Measurements from ENCODE around the gene FCSK.

Gene FCSK

GRCh38 chr16:70476272-70477020 is 22.1 kb downstream of the FCSK start:
- DNase-seq (ENCODE audit: extremely low read depth in 1 of 2, low read depth in 1 of 2) = no peak

- DNase-seq (ENCODE audit: extremely low read depth in 1 of 2, low read depth in 1 of 2) = no peak
Observed at GRCh38 chr16:70478169-70478568, 23.8 kb downstream of the FCSK start.

DNA sequence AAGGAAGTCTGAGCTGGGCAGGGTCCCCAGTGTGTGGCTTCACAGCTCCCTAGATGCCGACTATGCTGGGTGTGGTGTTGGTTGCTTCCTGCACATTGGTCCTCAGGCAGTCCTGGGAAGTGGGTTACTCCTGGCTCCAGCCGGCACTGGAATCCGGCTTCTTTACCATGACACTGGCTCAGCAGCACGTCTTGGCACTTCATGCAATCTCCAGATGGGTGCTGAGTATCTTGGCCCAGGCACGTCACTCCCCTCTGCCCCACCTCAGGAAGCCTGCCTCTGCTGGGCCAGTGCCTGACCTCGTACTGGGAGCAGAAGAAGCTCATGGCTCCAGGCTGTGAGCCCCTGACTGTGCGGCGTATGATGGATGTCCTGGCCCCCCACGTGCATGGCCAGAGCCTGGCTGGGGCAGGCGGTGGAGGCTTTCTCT is 24.5 kb downstream of the FCSK start:
- DNase-seq (ENCODE audit: extremely low read depth in 1 of 2, low read depth in 1 of 2) = no peak

GRCh38 chr16:70480127-70481105 is 26.0 kb downstream of the FCSK start:
- no peak for DNase-seq (ENCODE audit: extremely low read depth in 1 of 2, low read depth in 1 of 2)

DNA sequence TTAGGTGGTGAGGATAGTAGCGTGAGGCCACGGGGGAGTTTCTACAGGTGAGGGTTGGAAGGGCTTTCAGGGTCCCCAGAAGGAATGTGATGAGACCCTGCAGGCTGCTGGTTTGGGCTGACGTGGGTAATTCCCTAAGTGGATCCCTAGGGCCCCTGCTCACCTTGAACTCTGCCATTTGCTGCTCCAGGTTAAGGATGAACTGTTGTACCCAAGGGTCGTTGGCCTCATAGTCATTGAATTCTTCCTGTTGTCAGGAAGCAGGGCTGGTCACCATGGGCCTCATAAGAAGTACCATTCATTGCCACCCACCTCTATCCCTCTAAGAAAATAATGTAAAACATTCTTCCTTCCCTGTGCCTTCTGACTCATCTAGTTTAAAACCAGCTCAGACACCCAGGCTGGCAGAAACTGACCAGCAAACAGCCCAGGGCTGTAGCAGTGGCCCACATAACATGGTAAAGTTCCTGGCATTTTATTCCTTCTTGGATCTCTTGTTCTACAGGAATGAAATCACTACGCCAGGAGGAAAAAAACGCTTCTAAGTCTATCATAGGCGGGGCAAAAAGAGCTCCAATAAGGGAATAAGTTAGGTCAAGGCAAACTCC is 27.6 kb downstream of the FCSK start:
- DNase-seq (ENCODE audit: extremely low read depth in 1 of 2, low read depth in 1 of 2) = no peak

GRCh38 chr16:70482624-70483023 is 28.2 kb downstream of the FCSK start:
- DNase-seq (ENCODE audit: extremely low read depth in 1 of 2, low read depth in 1 of 2) = no peak

GRCh38 chr16:70483426-70483825 is 29.0 kb downstream of the FCSK start:
- no peak for DNase-seq (ENCODE audit: extremely low read depth in 1 of 2, low read depth in 1 of 2)

GRCh38 chr16:70484867-70485266 is 30.5 kb downstream of the FCSK start:
- no peak for DNase-seq (ENCODE audit: extremely low read depth in 1 of 2, low read depth in 1 of 2)

DNA sequence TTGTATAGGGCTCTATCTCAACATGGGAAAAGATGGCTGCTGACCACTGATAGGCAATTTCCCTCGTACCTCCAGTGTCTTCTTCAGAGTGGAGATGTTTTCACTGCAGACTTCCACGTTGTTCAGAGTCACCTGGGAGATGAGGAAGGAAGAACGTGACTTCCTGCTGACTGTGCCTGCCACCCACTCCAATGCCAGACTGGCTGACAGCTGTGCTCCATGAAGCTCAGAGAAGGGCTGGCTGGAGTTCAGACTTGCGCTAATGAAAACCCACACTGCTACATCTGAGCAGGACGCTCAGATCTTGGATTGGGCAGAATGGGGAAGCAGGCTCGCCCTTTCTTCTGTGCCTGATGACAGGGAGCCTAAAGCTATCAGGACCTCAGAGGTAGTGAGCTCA is 35.9 kb downstream of the FCSK start:
- no peak for DNase-seq (ENCODE audit: extremely low read depth in 1 of 2, low read depth in 1 of 2)

GRCh38 chr16:70493802-70494201 is 39.4 kb downstream of the FCSK start:
- no peak for DNase-seq (ENCODE audit: extremely low read depth in 1 of 2, low read depth in 1 of 2)

GRCh38 chr16:70494202-70494770 is 39.9 kb downstream of the FCSK start:
- no peak for DNase-seq (ENCODE audit: extremely low read depth in 1 of 2, low read depth in 1 of 2)

GRCh38 chr16:70494777-70495176 is 40.4 kb downstream of the FCSK start:
- no peak for DNase-seq (ENCODE audit: extremely low read depth in 1 of 2, low read depth in 1 of 2)

GRCh38 chr16:70495425-70496182 is 41.2 kb downstream of the FCSK start:
- no peak for DNase-seq (ENCODE audit: extremely low read depth in 1 of 2, low read depth in 1 of 2)

- DNase-seq (ENCODE audit: extremely low read depth in 1 of 2, low read depth in 1 of 2) = no peak
Observed at GRCh38 chr16:70496513-70496912, 42.1 kb downstream of the FCSK start.

GRCh38 chr16:70508752-70509151 is 54.4 kb downstream of the FCSK start:
- no peak for DNase-seq (ENCODE audit: extremely low read depth in 1 of 2, low read depth in 1 of 2)

GRCh38 chr16:70510216-70510615 is 55.8 kb downstream of the FCSK start:
- no peak for DNase-seq (ENCODE audit: extremely low read depth in 1 of 2, low read depth in 1 of 2)

DNA sequence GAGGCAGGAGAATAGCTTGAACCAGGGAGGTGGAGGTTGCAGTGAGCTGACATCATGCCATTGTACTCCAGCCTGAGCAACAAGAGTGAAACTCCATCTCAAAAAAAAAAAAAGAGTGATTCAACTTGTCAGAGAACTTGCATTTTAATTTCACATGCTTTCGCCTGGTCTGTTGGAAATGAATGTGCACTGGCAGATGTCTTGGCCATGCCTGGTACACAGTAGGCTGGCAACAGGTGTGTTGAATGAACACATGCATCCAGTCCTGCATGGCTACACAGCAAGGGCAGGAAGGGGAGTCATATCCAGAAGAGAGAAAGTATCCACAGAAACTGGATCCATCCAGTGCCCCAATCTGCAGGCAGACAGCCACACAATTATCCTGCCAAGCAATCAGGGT is 57.4 kb downstream of the FCSK start:
- DNase-seq (ENCODE audit: extremely low read depth in 1 of 2, low read depth in 1 of 2) = no peak

DNA sequence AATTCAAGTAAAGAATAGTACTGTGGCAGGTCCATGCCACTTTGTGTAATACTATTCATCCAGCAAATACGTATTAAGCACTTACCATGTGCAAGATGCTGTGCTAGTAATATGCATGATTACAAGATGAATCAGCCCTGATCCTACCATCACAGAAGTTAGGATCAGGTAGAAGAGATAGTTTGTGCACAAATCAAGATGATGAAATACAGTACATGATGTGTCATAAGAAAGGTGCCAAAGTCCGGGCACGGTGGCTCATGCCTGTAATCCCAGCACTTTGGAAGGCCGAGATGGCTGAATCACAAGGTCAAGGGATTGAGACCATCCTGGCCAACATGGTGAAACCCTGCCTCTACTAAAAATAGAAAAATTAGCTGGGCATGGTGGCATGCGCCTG is 58.1 kb downstream of the FCSK start:
- DNase-seq (ENCODE audit: extremely low read depth in 1 of 2, low read depth in 1 of 2) = no peak

DNA sequence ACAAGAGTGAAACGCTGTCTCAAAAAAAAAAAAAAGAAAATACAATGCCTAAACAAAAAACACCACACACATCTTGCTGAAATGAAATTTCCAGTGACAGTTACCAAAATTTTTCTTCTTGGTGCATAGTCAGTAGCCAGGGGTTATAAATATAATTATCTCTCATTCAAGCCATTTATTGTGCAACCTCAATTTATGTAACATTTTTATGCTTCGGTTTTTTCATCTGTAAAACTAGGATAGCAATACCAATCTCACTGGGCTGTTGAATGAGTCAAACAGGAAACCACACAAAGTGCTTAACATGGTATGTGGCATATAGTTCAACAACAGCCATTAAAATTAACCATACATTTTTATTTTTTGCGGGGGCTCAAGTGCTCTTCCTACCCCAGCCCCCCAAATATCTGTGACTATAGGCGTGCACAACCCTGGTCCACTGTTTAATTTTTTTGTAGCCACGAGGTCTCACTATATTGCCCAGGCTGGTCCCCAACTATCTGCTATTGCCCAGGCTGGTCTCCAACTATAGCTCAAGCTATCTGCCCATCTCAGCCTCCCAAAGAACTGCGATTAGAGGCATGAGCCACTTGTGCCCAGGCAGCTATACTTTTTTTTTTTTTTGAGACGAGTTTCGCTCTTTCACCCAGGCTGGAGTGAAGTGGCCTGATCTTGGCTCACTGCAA is 66.4 kb downstream of the FCSK start:
- no peak for DNase-seq (ENCODE audit: extremely low read depth in 1 of 2, low read depth in 1 of 2)
